HG02884 (cell line): Measurements from ENCODE around the gene CXCL11.
"Not testable (repeated sequence)": the region's sequence is repeated elsewhere in the genome, so short reads cannot be mapped to it uniquely, and the experiment has no call there.

ENCODE experiments used
- ATAC-seq: cut with Tn5 transposase; IDR thresholded peaks from one replicate; pipeline ENCODE4 v1.9.1; 2021; ENCODE audit warnings: mild to moderate bottlenecking, moderate library complexity; ENCODE audit not compliant: unreplicated experiment

The CXCL11 gene

GRCh38 chr4:76035799-76036380, at the start of gene CXCL11:
CXCL11 (minus strand) TSS chr4:76036070; CDS start chr4:76035987, 83 bp downstream.
- no peak for ATAC-seq

GRCh38 chr4:76084542-76084941, 48.7 kb upstream of the CXCL11 start:
- ATAC-seq, result no peak

- no peak for ATAC-seq
Observed at GRCh38 chr4:76083386-76083988, 47.6 kb upstream of the CXCL11 start.

GRCh38 chr4:76078033-76078613, 42.3 kb upstream of the CXCL11 start:
- ATAC-seq, result no peak

- ATAC-seq, result no peak
Observed at GRCh38 chr4:76074993-76075600, 39.2 kb upstream of the CXCL11 start.

- ATAC-seq, result no peak
Observed at GRCh38 chr4:76074468-76074867, 38.6 kb upstream of the CXCL11 start, which contains the start of gene ART3. ART3 (plus strand) TSS chr4:76074709; CDS start chr4:76075890, 1,181 bp downstream.

GRCh38 chr4:76072760-76073159, 36.9 kb upstream of the CXCL11 start:
- no peak for ATAC-seq

GRCh38 chr4:76067652-76068286, 31.9 kb upstream of the CXCL11 start:
- ATAC-seq, result peak; percentile 76

GRCh38 chr4:76066546-76066945, 30.7 kb upstream of the CXCL11 start:
- no peak for ATAC-seq

GRCh38 chr4:76061982-76062381, 26.1 kb upstream of the CXCL11 start:
- ATAC-seq, result peak; percentile 55

- no peak for ATAC-seq
Observed at GRCh38 chr4:76061421-76061820, 25.6 kb upstream of the CXCL11 start.

GRCh38 chr4:76060506-76060905, 24.6 kb upstream of the CXCL11 start:
- ATAC-seq, result no peak

- ATAC-seq, result no peak
Observed at GRCh38 chr4:76059750-76060149, 23.9 kb upstream of the CXCL11 start.

- ATAC-seq, result no peak
Observed at GRCh38 chr4:76058888-76059426, 23.1 kb upstream of the CXCL11 start.

GRCh38 chr4:76058302-76058701, 22.4 kb upstream of the CXCL11 start:
- ATAC-seq, result peak; percentile 48

- ATAC-seq, result no peak
Observed at GRCh38 chr4:76055421-76055820, 19.6 kb upstream of the CXCL11 start.

- ATAC-seq, result peak; percentile 97
Observed at GRCh38 chr4:76055016-76055415, 19.1 kb upstream of the CXCL11 start.

GRCh38 chr4:76053730-76054129, 17.9 kb upstream of the CXCL11 start:
- no peak for ATAC-seq

- ATAC-seq, result not testable (repeated sequence)
Observed at GRCh38 chr4:76050560-76051050, 14.7 kb upstream of the CXCL11 start.

- not testable (repeated sequence) for ATAC-seq
Observed at GRCh38 chr4:76049860-76050416, 14.1 kb upstream of the CXCL11 start.

GRCh38 chr4:76044686-76045085, 8.8 kb upstream of the CXCL11 start:
- ATAC-seq, result not testable (repeated sequence)
